H1 (cell line): Measurements from ENCODE around the gene ZACN.

Experiments
- CHD2 ChIP-seq: IDR thresholded peaks from 2 replicates; pipeline ENCODE4 v1.6.1; 2012; ENCODE audit warnings: low read length, improper control_type of control experiment
- CTCF ChIP-seq, 3 experiments: IDR thresholded peaks; 1 replicate in 2 of 3; 2 replicates in 1 of 3; pipeline versions ENCODE4 v1.5.1 to v1.6.1; 2011; ENCODE audit warnings: low read length in 3 of 3, mild to moderate bottlenecking in 3 of 3, inconsistent platforms in 2 of 3, low read depth in 1 of 3, moderate library complexity in 1 of 3; ENCODE audit not compliant: insufficient read depth in 1 of 3; ENCODE audit errors: control extremely low read depth in 1 of 3

- TF ChIP-seq CTCF (IDR thresholded peaks at IDR 0.05; ENCODE audit: control extremely low read depth in 1 of 3, insufficient read depth in 1 of 3, low read depth in 1 of 3, low read length in 3 of 3), result no peak
- TF ChIP-seq CHD2, result no peak
These were observed at the start of gene ZACN for GRCh38 chr17:76078860-76079534.
